Esophagus squamous epithelium (tissue), 4 donors: Measurements from ENCODE around the gene GNL2.

Experiments used
- CTCF ChIP-seq, 6 experiments: fragments of 450-650 bp in 4 of 6; fragments of 200-600 bp in 2 of 6; sonication (generic) in 2 of 6; IDR thresholded peaks; one replicate each; pipeline ENCODE4 v1.5.1; 2016 to 2019; ENCODE audit warnings: antibody characterized with exemption in 6 of 6, mild to moderate bottlenecking in 4 of 6, moderate library complexity in 4 of 6
- POLR2A ChIP-seq, 4 donors: fragments of 450-650 bp; IDR thresholded peaks; one replicate each; pipeline ENCODE4 v1.6.1; 2017; ENCODE audit warnings: antibody characterized with exemption in 4 of 4, mild to moderate bottlenecking in 4 of 4, moderate library complexity in 3 of 4

- TF ChIP-seq CTCF (IDR thresholded peaks at IDR 0.05) (no peak), POLR2A (IDR thresholded peaks at IDR 0.05) (no peak)
Observed at GRCh38 chr1:37614105-37614504, 18.4 kb upstream of the GNL2 start.
